SK-N-DZ (cell line): ENCODE measurements around the gene GPR107.

ENCODE experiments used
- DNase-seq: peaks from one replicate; pipeline ENCODE4 v3.0.0-alpha.2; 2015; ENCODE audit warnings: low spot score
- small RNA-seq, 2 experiments: library from RNA; depleted of rRNA; stranded (forward); fragments of <200 nt; gene quantifications; one replicate each; pipeline ENCODE3, GENCODE V24; 2014

GPR107 gene

DNA sequence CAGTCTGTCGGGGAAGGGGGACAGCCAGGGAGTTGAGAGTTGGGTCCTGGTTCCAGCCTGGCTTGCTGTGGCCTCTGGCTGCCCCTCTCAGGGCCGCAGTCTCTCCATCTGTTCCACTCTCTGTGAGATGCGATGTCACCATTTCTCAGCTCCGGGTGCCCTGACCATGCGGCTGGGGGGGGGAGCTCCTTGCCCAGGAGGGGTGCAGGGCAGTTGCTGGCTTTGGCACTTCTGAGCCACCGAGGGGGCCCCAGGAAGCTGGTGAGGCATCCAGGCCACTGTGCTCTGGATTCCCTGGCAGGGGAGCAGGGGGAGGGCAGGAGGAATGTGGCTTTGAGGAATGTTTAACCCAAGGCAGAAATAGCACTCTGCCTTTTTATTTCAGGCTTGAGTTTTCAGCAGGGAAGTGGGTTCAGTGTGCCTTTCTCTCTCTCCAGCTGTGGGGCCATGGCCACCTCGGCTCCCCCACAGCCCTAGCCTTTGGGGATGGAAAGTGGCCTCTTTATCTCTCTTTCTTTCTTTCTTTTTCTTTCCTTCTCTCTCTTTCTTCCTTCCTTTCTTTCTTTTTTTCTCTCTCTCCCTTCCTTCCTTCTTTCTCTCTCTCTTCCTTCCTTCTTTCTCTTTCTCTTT is 129.5 kb downstream of the GPR107 start:
- DNase-seq = no peak

DNA sequence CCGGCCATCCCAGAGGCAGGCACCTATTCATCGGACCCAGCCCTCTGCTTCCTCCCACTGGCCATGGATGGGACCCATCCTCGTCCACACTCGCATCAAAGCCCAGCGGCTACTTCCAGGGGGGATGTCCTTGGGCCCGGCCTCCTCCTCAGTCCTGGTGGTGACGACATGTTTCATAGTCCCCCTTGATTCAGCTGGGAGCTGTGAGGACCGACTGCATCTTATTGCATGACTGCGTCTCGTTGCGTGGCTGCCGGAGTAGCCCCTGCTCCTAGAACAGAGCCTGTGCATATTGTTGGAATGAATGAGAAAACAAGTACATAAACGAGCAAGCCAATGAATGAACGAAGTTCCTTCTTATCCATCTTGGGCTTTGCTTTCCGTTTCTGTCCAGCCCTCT is 131.3 kb downstream of the GPR107 start:
- no peak for DNase-seq

DNA sequence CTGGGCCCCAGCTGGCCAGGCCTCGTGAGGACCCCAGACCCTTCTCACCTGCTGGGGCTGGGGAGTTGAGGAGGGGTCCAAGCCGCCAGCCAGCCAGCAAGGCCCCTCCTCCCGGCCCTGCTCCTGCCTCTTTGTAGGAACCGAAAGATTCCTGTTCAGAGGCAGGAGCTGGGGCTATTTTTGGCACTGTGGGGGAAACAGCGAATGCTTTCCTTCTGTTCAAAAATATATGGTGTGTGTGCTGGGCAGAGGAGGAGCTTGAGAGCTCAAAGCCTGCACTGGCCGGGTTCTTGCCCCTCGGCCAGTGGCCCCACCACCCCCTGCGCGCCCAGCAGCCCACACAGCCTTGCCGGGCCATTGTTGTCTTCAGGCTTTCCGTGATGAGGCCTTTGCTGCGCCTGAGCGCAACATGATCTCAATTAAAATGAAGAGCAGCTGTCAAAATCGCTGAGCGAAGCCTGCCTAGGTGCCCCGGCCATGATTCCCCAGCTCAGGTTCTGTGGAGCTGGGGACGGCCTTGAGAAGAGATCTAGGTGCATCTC is 131.9 kb downstream of the GPR107 start:
- DNase-seq = no peak

DNA sequence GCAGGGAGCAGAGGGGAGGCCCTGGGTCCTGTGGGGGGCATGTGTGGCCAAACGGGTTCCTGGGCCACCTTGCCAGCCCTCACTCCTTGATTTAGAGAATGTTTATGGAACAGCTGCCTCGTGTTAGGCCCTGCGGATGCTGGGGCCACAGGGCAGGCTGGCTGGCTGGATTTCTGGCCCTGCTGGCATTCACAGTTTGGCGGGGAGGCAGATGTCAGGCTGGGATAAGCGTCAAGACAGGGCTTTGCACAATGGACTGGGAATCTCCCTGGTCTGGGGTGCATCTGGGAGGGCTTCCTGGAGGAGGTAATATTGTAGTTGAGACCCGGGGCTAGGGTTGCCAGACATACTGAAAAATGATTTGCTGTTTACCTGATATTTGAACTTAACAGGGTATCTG is 132.3 kb downstream of the GPR107 start:
- no peak for DNase-seq

DNA sequence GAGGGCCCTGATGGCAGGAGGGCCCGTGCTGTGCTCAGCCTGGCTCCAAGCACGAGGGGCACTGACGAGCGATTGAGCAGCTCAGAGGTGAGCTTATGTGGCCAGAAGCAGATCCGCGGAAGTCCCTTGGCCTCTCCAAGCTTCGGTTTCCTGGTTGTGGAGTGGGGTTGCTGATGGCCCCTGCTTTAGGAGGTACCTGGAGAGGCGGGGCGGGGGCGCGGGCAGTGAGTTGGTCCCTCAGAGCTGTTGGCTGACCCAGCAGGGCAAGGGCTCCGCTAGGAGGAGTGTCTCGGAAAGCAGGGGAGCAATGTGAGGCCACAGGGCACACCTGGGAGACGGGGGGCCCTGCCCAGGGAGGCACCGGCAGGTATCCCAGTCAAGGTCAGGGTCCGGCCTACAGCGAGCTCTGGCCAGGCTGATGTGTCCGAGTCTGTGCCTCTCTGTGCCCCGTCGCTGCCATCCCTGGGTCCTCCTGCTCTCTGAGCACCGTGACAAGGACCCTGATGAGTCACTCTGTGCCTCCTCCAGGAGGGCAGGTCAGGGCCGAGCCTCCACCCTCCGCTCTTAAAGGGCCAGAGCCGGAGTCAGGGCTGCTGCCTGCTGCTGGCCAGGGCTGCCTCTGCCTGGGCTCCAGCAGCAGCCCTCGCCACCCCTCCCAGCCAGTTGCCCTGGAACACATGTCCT is 133.3 kb downstream of the GPR107 start:
- peak; percentile 37 for DNase-seq

DNA sequence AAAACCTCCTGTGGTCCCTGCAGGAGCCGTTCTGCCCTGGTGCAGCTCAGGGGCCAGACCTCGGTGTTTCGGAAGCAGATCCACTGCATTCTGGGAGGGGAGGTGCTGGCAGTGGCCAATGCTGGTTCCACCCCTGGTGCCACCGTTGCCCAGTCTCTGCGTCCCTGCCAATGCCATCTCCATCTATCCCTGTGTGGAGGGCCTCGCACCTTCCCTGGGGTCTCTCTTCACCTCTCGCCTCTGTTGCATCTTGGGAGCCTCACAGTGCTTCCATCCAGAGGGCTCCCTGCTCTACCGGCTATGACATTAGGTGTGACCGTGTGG is 133.8 kb downstream of the GPR107 start:
- no peak for DNase-seq

DNA sequence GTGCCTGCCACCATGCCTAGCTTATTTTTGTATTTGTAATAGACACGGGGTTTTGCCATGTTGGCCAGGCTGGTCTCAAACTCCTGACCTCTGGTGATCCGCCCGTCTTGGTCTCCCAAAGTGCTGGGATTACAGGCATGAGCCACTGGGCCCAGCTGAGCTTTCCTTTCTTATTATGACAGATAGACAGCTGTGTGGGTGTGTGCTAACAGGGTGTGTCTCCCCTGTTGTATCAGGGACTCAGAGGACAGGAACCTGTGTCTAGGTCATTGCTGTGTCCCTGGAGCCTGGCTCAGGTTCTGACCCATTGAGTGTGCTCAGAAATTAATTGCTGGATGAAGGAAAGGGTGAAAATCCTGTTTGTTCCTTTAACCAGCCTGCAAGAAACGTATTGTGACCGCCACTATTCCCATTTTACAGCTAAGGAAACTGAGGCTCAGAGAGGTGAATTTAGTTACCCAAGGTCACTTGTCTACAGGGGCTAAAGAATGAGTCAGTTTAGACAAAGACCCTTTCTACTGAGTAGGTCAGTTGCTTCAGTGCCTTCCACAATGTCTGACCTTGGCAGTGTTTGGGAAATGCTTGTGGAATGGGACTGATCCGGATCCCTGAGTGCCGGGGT is 135.3 kb downstream of the GPR107 start:
- no peak for DNase-seq

Small RNAs within 50 kb of the gene (small RNA-seq; reads per million reads assigned to genes)
- gene RF00019 = 0 reads per million in 2 experiments
